ENCODE measurements around the gene CLTB. TPM values are rescaled to one million over a fixed set of nuclear protein-coding genes. Genes with fewer than 3 reads are reported as not detected.
A peak's percentile ranks its signal among the peaks of the same experiment; 100 is the strongest.

The CLTB gene
- total RNA-seq, 1 donor from 2014 or later: 189 TPM

DNA sequence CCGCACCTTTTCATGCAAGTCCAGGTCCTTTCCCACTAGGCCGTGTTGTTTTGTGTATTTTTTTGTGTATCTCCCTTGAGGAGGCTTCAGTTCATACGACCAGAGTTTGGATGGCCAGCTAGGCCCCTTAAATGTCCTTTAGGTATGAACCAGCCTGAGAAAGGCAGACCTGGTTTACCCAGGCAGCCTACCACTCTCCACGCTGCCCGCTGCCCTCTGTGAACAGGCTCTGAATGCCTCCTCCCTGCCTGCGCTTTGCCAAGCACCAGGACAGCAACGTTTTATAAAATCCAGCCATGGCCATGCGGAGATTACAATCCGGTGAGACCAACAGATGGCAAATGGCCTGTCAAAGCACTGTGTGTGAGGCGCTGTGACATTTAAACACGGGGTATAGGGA, 626 bp upstream of the CLTB start:
- H3K27me3 ChIP-seq: no peaks in the 10 kb centered on the region
- H3K9me3 ChIP-seq: no peaks in the 10 kb centered on the region
- H3K36me3 ChIP-seq: no peaks in the 10 kb centered on the region
- no peak for TF ChIP-seq CTCF (IDR thresholded peaks at IDR 0.05)
- H3K27ac ChIP-seq: peak overlapping the region; percentile 69 to 80
- DNase-seq (ENCODE audit: low spot score in 2 of 2): peak in 1 of 2 donors; percentile 71
- peaks cover 0 to 32% of the 10 kb centered on the region in 2 donors for H3K4me1 ChIP-seq
- intact Hi-C loops (cut with DNase I): loop anchor here (1.0 to 5.0 kb wide), 5 partner anchors 28 to 230 kb away; partner anchors contain the start of genes FAF2, KIAA1191, RNF44 and TSPAN17
- peak overlapping the region; percentile 64 to 71 for H3K4me3 ChIP-seq

- intact Hi-C loops (cut with DNase I): loop anchor here (5.0 kb wide), 1 partner anchor 53 kb away; the partner anchor contains the start of gene KIAA1191
- H3K27ac ChIP-seq: peak overlapping the region; percentile 80 to 92
- H3K36me3 ChIP-seq: peaks cover 0 to 3% of the 10 kb centered on the region in 2 donors
- H3K27me3 ChIP-seq: no peaks in the 10 kb centered on the region
- peak overlapping the region; percentile 64 to 71 for H3K4me3 ChIP-seq
- no peak for TF ChIP-seq CTCF (IDR thresholded peaks at IDR 0.05)
- H3K4me1 ChIP-seq: peaks cover 0 to 32% of the 10 kb centered on the region in 2 donors
- DNase-seq (ENCODE audit: low spot score in 2 of 2): no peak
- no peaks in the 10 kb centered on the region for H3K9me3 ChIP-seq
These were observed 943 bp downstream of the CLTB start for GRCh38 chr5:176415240-176415951.

DNA sequence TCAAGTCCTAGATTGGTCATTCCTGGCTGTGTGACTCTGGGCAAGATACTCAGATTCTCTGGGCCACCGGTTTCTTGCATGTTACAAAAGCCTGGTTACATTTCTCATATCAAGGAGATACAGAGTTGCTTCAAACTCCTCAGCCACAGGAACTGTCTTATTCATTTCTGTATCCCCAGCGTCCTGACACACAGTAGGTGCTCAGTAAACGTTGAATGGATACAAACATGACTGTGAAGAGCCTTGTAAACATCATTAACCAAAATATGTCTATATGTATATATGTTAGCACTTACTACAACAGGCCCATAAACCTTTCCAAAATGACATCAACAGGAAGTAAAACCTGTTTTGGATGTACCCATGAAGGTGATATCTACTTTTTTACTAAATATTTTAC, 1.6 kb downstream of the CLTB start:
- intact Hi-C loops (cut with DNase I): loop anchor here (5.0 kb wide), 1 partner anchor 52 kb away; the partner anchor contains the start of gene KIAA1191
- no peak for TF ChIP-seq CTCF (IDR thresholded peaks at IDR 0.05)

GRCh38 chr5:176413709-176414191, 2.6 kb downstream of the CLTB start:
- Histone ChIP-seq H3K36me3 (peaks cover 9 to 10% of the 10 kb centered on the region in 2 donors), H3K27me3 (no peaks in the 10 kb centered on the region), H3K27ac (peak overlapping the region; percentile 24 to 92), H3K4me1 (peaks cover 0 to 32% of the 10 kb centered on the region in 2 donors), H3K4me3 (peak overlapping the region in 1 of 2 donors; percentile 14), H3K9me3 (no peaks in the 10 kb centered on the region)
- DNase-seq (ENCODE audit: low spot score in 2 of 2): no peak
- TF ChIP-seq CTCF (IDR thresholded peaks at IDR 0.05): no peak
- intact Hi-C loops (cut with DNase I): no loop called here

More for the DNA sequence above, 1.6 kb downstream of the CLTB start:
- no peaks in the 10 kb centered on the region for H3K27me3 ChIP-seq
- no peak for DNase-seq (ENCODE audit: low spot score in 2 of 2)
- no peaks in the 10 kb centered on the region for H3K9me3 ChIP-seq
- H3K4me1 ChIP-seq: peaks cover 0 to 32% of the 10 kb centered on the region in 2 donors
- H3K36me3 ChIP-seq: peaks cover 4 to 9% of the 10 kb centered on the region in 2 donors
- peak overlapping the region; percentile 80 to 92 for H3K27ac ChIP-seq
- H3K4me3 ChIP-seq: peak overlapping the region; percentile 64 to 71

DNA sequence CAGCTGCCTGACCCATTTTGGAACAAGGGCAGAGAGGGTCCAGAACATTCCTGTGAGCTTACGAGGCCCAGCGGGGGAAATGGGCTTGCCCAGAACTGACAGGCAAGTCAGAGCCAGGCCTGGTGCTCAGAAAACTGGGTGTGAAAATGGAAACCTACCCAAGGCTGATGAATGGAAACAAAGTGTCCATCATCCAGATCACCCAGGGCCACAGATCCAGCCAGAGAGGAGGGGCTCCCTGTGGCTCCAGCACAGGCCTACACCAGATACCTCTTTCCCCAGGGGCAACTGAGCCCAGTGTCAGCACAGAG, 3.1 kb downstream of the CLTB start:
- Histone ChIP-seq H3K36me3 (peaks cover 12 to 16% of the 10 kb centered on the region in 2 donors), H3K4me3 (no peak overlapping the region), H3K4me1 (peaks cover 0 to 32% of the 10 kb centered on the region in 2 donors), H3K27me3 (no peaks in the 10 kb centered on the region), H3K9me3 (no peaks in the 10 kb centered on the region), H3K27ac (peak overlapping the region; percentile 24 to 92)
- no peak for TF ChIP-seq CTCF (IDR thresholded peaks at IDR 0.05)
- intact Hi-C loops (cut with DNase I): no loop called here
- peak in 1 of 2 donors; percentile 74 for DNase-seq (ENCODE audit: low spot score in 2 of 2)

Measured in ascending aorta (tissue), 2 donors.